ENCODE results near the gene PCDHA1. TPM values are rescaled to one million over a fixed set of nuclear protein-coding genes. Genes with fewer than 3 reads are reported as not detected.
A peak's percentile ranks its signal among the peaks of the same experiment; 100 is the strongest.

Gene PCDHA1
- total RNA-seq, 4 donors from 2014 or later = not detected

DNA sequence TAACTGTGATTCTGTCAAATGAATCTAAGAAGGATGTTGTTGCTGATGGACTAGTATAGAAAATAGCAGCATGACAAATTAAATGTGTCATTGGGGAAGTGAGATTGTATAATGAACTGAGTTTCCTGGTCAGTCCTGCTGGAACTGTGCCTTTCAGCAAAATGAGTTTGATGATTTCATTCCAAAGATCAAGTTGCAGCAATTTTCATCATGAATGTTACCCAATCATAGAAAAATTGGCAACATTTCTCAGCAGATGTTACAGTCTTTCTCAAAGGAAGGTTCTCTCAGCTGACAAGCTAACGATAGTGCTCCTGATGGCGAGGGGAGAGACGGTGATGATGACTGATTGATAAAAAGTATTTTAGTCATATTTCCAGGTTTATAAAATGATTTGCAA is 191.1 kb downstream of the PCDHA1 start:
- TF ChIP-seq POLR2A (IDR thresholded peaks at IDR 0.05; ENCODE audit: low read depth) = no peak
- no peak for TF ChIP-seq EP300 (IDR thresholded peaks at IDR 0.05)
- TF ChIP-seq POLR2AphosphoS5 (IDR thresholded peaks at IDR 0.05) = no peak
- no peak for TF ChIP-seq CTCF (IDR thresholded peaks at IDR 0.05)
- peaks cover 0 to 11% (median 0%) of the 10 kb centered on the region in 4 donors for H3K4me1 ChIP-seq
- DNase-seq (ENCODE audit: extremely low spot score) = no peak
- no peaks in the 10 kb centered on the region for H3K9me3 ChIP-seq
- no peak overlapping the region for H3K27ac ChIP-seq (replicated peaks in 1 of 4)
- intact Hi-C loops (cut with DNase I) = no loop called here
- no peaks in the 10 kb centered on the region for H3K36me3 ChIP-seq
- 72% methylated on average over 3 of the region's 3 CpGs for WGBS
- H3K27me3 ChIP-seq = no peaks in the 10 kb centered on the region
- H3K4me3 ChIP-seq = no peak overlapping the region

DNA sequence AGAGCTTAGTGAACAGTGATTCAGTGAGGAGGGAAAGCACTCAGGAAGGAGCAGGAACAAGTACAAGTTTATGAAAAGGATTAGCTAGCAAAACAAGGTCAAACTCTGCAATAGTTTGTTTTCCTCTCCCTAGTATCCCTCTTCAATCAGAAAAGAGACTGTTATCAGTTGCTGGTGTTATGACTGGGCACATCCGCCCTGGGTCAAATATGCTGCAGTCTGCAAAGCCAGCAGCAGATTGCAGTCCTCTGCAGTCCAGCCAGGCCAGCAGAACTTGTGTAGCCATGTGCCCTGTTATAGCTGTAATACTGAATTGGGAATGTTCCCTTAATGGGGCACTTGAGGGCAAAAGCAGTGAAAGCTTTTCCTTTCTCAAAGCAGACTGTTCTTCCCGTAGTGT is 192.3 kb downstream of the PCDHA1 start:
- Histone ChIP-seq H3K4me3 (no peak overlapping the region), H3K27ac (replicated peaks in 1 of 4) (no peak overlapping the region), H3K4me1 (peaks cover 0 to 5% (median 0%) of the 10 kb centered on the region in 4 donors), H3K36me3 (peaks cover 0 to 6% (median 0%) of the 10 kb centered on the region in 4 donors), H3K9me3 (no peaks in the 10 kb centered on the region), H3K27me3 (no peaks in the 10 kb centered on the region)
- TF ChIP-seq POLR2AphosphoS5 (IDR thresholded peaks at IDR 0.05) = no peak
- no peak for TF ChIP-seq POLR2A (IDR thresholded peaks at IDR 0.05; ENCODE audit: low read depth)
- TF ChIP-seq EP300 (IDR thresholded peaks at IDR 0.05) = no peak
- no peak for TF ChIP-seq CTCF (IDR thresholded peaks at IDR 0.05)
- intact Hi-C loops (cut with DNase I) = no loop called here
- DNase-seq (ENCODE audit: extremely low spot score) = no peak
- WGBS = 62% methylated on average over 2 of the region's 2 CpGs

DNA sequence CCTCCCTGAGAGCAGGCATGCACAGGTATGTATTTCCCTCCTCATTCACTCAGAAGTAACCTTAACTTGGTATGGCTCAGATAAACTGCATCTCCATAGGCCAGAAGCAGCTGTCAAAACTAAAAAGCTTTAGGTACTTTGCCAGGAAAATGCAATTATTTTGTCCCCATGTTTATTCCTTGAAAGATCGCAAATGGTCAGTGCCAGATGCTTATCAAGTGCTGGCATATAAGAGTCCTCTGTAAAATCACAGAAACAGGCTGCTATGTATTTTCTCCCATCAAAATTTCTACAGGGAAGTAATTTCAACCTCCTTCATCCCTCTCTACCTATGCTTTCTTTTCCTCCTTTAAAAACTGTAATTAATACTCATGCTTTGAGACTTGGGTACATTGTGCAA is 193.0 kb downstream of the PCDHA1 start:
- intact Hi-C loops (cut with DNase I) = no loop called here
- Histone ChIP-seq H3K36me3 (peaks cover 0 to 6% (median 0%) of the 10 kb centered on the region in 4 donors), H3K9me3 (no peaks in the 10 kb centered on the region), H3K4me1 (no peaks in the 10 kb centered on the region), H3K27me3 (no peaks in the 10 kb centered on the region), H3K4me3 (no peak overlapping the region), H3K27ac (replicated peaks in 1 of 4) (no peak overlapping the region)
- WGBS = 73% methylated on average over 1 of the region's 1 CpG
- no peak for DNase-seq (ENCODE audit: extremely low spot score)
- TF ChIP-seq EP300 (IDR thresholded peaks at IDR 0.05) (no peak), POLR2A (IDR thresholded peaks at IDR 0.05; ENCODE audit: low read depth) (no peak), CTCF (IDR thresholded peaks at IDR 0.05) (no peak), POLR2AphosphoS5 (IDR thresholded peaks at IDR 0.05) (no peak)

DNA sequence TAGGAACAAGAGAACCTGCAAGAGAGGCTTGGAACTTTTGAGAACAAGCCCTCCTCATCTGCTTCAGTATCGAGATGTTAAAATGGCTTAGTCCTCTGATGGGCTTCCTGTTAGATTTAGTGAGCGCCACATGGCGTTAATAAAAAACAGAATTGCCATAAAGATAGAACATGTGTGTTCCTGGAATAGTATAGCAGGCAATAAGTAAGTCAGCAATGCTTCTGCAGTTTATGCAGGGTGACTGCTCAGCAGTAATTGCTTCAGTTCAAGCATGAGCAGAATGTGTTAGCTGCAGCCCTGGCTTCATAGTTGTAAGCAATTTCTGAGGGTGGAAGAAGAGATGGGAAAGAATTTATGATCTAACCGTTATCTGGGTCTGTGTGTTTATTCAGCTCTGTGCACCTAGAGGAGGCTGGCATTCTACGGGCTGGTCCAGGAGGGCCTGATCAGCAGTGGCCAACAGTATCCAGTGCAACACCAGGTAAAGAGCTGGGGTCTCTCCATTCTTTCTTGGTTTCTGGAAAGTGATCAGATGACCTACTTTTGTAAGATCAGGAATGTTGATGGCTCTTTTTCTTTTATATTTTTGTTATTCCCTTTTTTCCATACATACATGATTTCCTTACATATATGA is 196.3 kb downstream of the PCDHA1 start:
- H3K27ac ChIP-seq (replicated peaks in 1 of 4) = no peak overlapping the region
- no peaks in the 10 kb centered on the region for H3K9me3 ChIP-seq
- TF ChIP-seq EP300 (IDR thresholded peaks at IDR 0.05) (no peak), CTCF (IDR thresholded peaks at IDR 0.05) (no peak), POLR2AphosphoS5 (IDR thresholded peaks at IDR 0.05) (no peak), POLR2A (IDR thresholded peaks at IDR 0.05; ENCODE audit: low read depth) (no peak)
- intact Hi-C loops (cut with DNase I) = no loop called here
- H3K36me3 ChIP-seq = peaks cover 0 to 6% (median 0%) of the 10 kb centered on the region in 4 donors
- H3K4me1 ChIP-seq = peaks cover 0 to 14% (median 13%) of the 10 kb centered on the region in 4 donors
- WGBS = 94% methylated on average over 5 of the region's 5 CpGs
- DNase-seq (ENCODE audit: extremely low spot score) = no peak
- no peaks in the 10 kb centered on the region for H3K27me3 ChIP-seq
- H3K4me3 ChIP-seq = no peak overlapping the region

- H3K4me1 ChIP-seq = peaks cover 0 to 20% (median 13%) of the 10 kb centered on the region in 4 donors
- H3K27ac ChIP-seq (replicated peaks in 1 of 4) = peak overlapping the region in 3 of 4 donors; percentile 4 to 30 (median 17)
- 6% methylated on average over 3 of the region's 3 CpGs for WGBS
- intact Hi-C loops (cut with DNase I) = no loop called here
- H3K4me3 ChIP-seq = peak overlapping the region in 1 of 4 donors; percentile 14
- no peaks in the 10 kb centered on the region for H3K9me3 ChIP-seq
- DNase-seq (ENCODE audit: extremely low spot score) = no peak
- peaks cover 0 to 6% (median 0%) of the 10 kb centered on the region in 4 donors for H3K36me3 ChIP-seq
- H3K27me3 ChIP-seq = no peaks in the 10 kb centered on the region
- no peak for TF ChIP-seq CTCF (IDR thresholded peaks at IDR 0.05)
- TF ChIP-seq POLR2A (IDR thresholded peaks at IDR 0.05; ENCODE audit: low read depth) = no peak
- TF ChIP-seq EP300 (IDR thresholded peaks at IDR 0.05) = no peak
- no peak for TF ChIP-seq POLR2AphosphoS5 (IDR thresholded peaks at IDR 0.05)
Observed at GRCh38 chr5:140986117-140986521, 200.2 kb downstream of the PCDHA1 start.
